Aorta (tissue), 5 donors: ENCODE measurements around the gene GSTA5. TPM values are rescaled to one million over a fixed set of nuclear protein-coding genes. Genes with fewer than 3 reads are reported as not detected.
"Not testable (repeated sequence)": the region's sequence is repeated elsewhere in the genome, so short reads cannot be mapped to it uniquely, and the experiment has no call there.

Source experiments
- ATAC-seq: fragments of 200-7000 bp; cut with Tn5 transposase; one replicate; pipeline ENCODE4 v1.9.1; 2022; ENCODE audit warnings: moderate library complexity; ENCODE audit not compliant: low FRiP score
- DNase-seq, 2 donors: peaks; one replicate each; pipeline ENCODE4 v3.0.0-alpha.2; 2020
- H3K27ac ChIP-seq, 2 donors: one replicate each; pipeline ENCODE4 v1.5.1; 2013; ENCODE audit warnings: low read length in 2 of 2, mild to moderate bottlenecking in 2 of 2, moderate library complexity in 2 of 2, control low read depth in 1 of 2, inconsistent platforms in 1 of 2, low read depth in 1 of 2
- H3K27me3 ChIP-seq, 2 donors: one replicate each; pipeline ENCODE4 v1.6.1; 2013; ENCODE audit warnings: control low read depth in 1 of 2, low read length in 1 of 2, mild to moderate bottlenecking in 1 of 2, moderate library complexity in 1 of 2; ENCODE audit not compliant: insufficient read depth in 2 of 2, control insufficient read depth in 1 of 2
- H3K36me3 ChIP-seq, 2 donors: one replicate each; pipeline ENCODE4 v1.6.1; 2013; ENCODE audit warnings: control low read depth in 1 of 2, low read length in 1 of 2, mild to moderate bottlenecking in 1 of 2; ENCODE audit not compliant: insufficient read depth in 2 of 2, control insufficient read depth in 1 of 2
- H3K4me1 ChIP-seq, 2 donors: one replicate each; pipeline ENCODE4 v1.6.1; 2013; ENCODE audit warnings: low read length in 2 of 2, control low read depth in 1 of 2, mild to moderate bottlenecking in 1 of 2, moderate library complexity in 1 of 2; ENCODE audit not compliant: insufficient read depth in 2 of 2, control insufficient read depth in 1 of 2
- H3K4me3 ChIP-seq, 2 donors: one replicate each; pipeline ENCODE4 v1.5.1; 2013; ENCODE audit warnings: low read length in 2 of 2, control low read depth in 1 of 2, mild to moderate bottlenecking in 1 of 2
- H3K9me3 ChIP-seq: one replicate; pipeline ENCODE4 v1.6.1; 2013; ENCODE audit warnings: mild to moderate bottlenecking, low read length; ENCODE audit not compliant: control insufficient read depth
- WGBS, 2 donors: extraction: QIAGEN DNeasy Blood & Tissue Kit; methylation state at CpG; one replicate each; pipeline ENCODE4 v1.1.7; 2013; 5-methylcytosine and 5-hydroxymethylcytosine counted together
- intact Hi-C, 2 donors: fragments of 100-400 bp; cut with DNase I; formaldehyde crosslinking; loops; one replicate each; pipeline versions ENCODE4 v1.14.2 to v1.15.0; 2022
- polyA plus RNA-seq, 2 donors: library from polyadenylated mRNA; stranded (reverse); fragments of 200-250 nt; gene quantifications; one replicate each; pipeline ENCODE4 v1.2.3, GENCODE V29; 2013
- total RNA-seq, 2 donors: library from RNA; stranded (reverse); fragmentation: NEBNext Ultra II Directional; extraction: Animal tissue kit (Norgen Biotek cat#: 25700); gene quantifications; one replicate each; pipeline ENCODE4 v1.2.1, GENCODE V29; 2021
- donor health status: healthy with polysubstance abuse.
- donor health status: Bipolar disorder and iron deficiency.
- donor health status: DM: no; HTN: no; CAD: no.
- donor health status: DM: no; HTN: no; CAD: no.
- donor health status: DM: yes; HTN: yes; CAD: no.

GSTA5 gene
- total and polyA plus RNA-seq, 4 donors: not detected

GRCh38 chr6:52846002-52846401, 5.4 kb upstream of the GSTA5 start:
- no peaks in the 10 kb centered on the region for H3K36me3 ChIP-seq
- H3K9me3 ChIP-seq: peaks cover 6% of the 10 kb centered on the region
- no peak overlapping the region for H3K4me3 ChIP-seq
- no peak for ATAC-seq
- H3K4me1 ChIP-seq: no peaks in the 10 kb centered on the region
- no peak for DNase-seq
- 42 to 58% methylated on average over 1 of the region's 1 CpG for WGBS, 2 donors
- no peaks in the 10 kb centered on the region for H3K27me3 ChIP-seq
- intact Hi-C loops: no loop called here
- H3K27ac ChIP-seq: no peak overlapping the region

GRCh38 chr6:52843605-52844004, 3.0 kb upstream of the GSTA5 start:
- intact Hi-C loops: no loop called here
- 92 to 93% methylated on average over 4 of the region's 4 CpGs for WGBS, 2 donors

GRCh38 chr6:52839124-52840055, 1.2 kb downstream of the GSTA5 start:
- Histone ChIP-seq H3K9me3 (no peaks in the 10 kb centered on the region), H3K4me1 (no peaks in the 10 kb centered on the region)
- peak; percentile 66 for ATAC-seq

More at GRCh38 chr6:52843605-52844004, 3.0 kb upstream of the GSTA5 start:
- Histone ChIP-seq H3K36me3 (no peaks in the 10 kb centered on the region), H3K27ac (no peak overlapping the region), H3K9me3 (peaks cover 4% of the 10 kb centered on the region), H3K4me3 (no peak overlapping the region), H3K27me3 (no peaks in the 10 kb centered on the region), H3K4me1 (no peaks in the 10 kb centered on the region)
- ATAC-seq (no peak), DNase-seq (no peak)

GRCh38 chr6:52834481-52834880, 6.1 kb downstream of the GSTA5 start:
- Histone ChIP-seq H3K36me3 (no peaks in the 10 kb centered on the region), H3K4me1 (no peaks in the 10 kb centered on the region), H3K9me3 (no peaks in the 10 kb centered on the region), H3K27ac (no peak overlapping the region), H3K27me3 (no peaks in the 10 kb centered on the region), H3K4me3 (no peak overlapping the region)
- intact Hi-C loops: no loop called here
- ATAC-seq (no peak), DNase-seq (no peak)
- 68 to 75% methylated on average over 1 of the region's 1 CpG for WGBS, 2 donors

More at GRCh38 chr6:52839124-52840055, 1.2 kb downstream of the GSTA5 start:
- peak in 1 of 2 donors; percentile 52 for DNase-seq
- Histone ChIP-seq H3K27ac (no peak overlapping the region), H3K27me3 (no peaks in the 10 kb centered on the region), H3K4me3 (no peak overlapping the region), H3K36me3 (no peaks in the 10 kb centered on the region)
- intact Hi-C loops: no loop called here
- 63 to 64% methylated on average over 20 of the region's 20 CpGs for WGBS, 2 donors

- H3K27me3 ChIP-seq, H3K27ac ChIP-seq, H3K9me3 ChIP-seq, ATAC-seq, DNase-seq, H3K4me1 ChIP-seq, H3K4me3 ChIP-seq, H3K36me3 ChIP-seq, intact Hi-C loops: not testable (repeated sequence)
- 81 to 85% methylated on average over 4 of the region's 4 CpGs for WGBS, 2 donors
Observed at GRCh38 chr6:52830869-52831268, 9.7 kb downstream of the GSTA5 start.

- intact Hi-C loops: no loop called here
- ATAC-seq (no peak), DNase-seq (no peak)
- no peaks in the 10 kb centered on the region for H3K9me3 ChIP-seq
- H3K4me1 ChIP-seq: no peaks in the 10 kb centered on the region
- no peak overlapping the region for H3K27ac ChIP-seq
- H3K4me3 ChIP-seq: no peak overlapping the region
- 88 to 89% methylated on average over 35 to 37 of the region's 37 CpGs for WGBS, 2 donors
- no peaks in the 10 kb centered on the region for H3K27me3 ChIP-seq
- no peaks in the 10 kb centered on the region for H3K36me3 ChIP-seq
Observed at GRCh38 chr6:52829046-52829817, 11.4 kb downstream of the GSTA5 start.

GRCh38 chr6:52828621-52829020, 12.0 kb downstream of the GSTA5 start:
- WGBS, 2 donors: 70 to 74% methylated on average over 4 of the region's 4 CpGs

GRCh38 chr6:52827073-52827783, 13.4 kb downstream of the GSTA5 start:
- WGBS, 2 donors: 89 to 97% methylated on average over 1 of the region's 1 CpG
- H3K27ac ChIP-seq, ATAC-seq, intact Hi-C loops, H3K4me1 ChIP-seq, H3K36me3 ChIP-seq, H3K27me3 ChIP-seq, H3K9me3 ChIP-seq, H3K4me3 ChIP-seq, DNase-seq: not testable (repeated sequence)

More at GRCh38 chr6:52828621-52829020, 12.0 kb downstream of the GSTA5 start:
- H3K4me1 ChIP-seq, H3K36me3 ChIP-seq, H3K27ac ChIP-seq, H3K9me3 ChIP-seq, ATAC-seq, DNase-seq, H3K4me3 ChIP-seq, H3K27me3 ChIP-seq, intact Hi-C loops: not testable (repeated sequence)
